ENCODE data around the gene WBP1.

Gene WBP1

GRCh38 chr2:74486141-74486540, 27.9 kb downstream of the WBP1 start:
- no peak for DNase-seq

GRCh38 chr2:74488643-74489481, 30.6 kb downstream of the WBP1 start:
- DNase-seq = no peak

GRCh38 chr2:74489906-74490305, 31.7 kb downstream of the WBP1 start:
- DNase-seq = no peak

- no peak for DNase-seq
Observed at GRCh38 chr2:74491648-74492544, 33.7 kb downstream of the WBP1 start.

DNA sequence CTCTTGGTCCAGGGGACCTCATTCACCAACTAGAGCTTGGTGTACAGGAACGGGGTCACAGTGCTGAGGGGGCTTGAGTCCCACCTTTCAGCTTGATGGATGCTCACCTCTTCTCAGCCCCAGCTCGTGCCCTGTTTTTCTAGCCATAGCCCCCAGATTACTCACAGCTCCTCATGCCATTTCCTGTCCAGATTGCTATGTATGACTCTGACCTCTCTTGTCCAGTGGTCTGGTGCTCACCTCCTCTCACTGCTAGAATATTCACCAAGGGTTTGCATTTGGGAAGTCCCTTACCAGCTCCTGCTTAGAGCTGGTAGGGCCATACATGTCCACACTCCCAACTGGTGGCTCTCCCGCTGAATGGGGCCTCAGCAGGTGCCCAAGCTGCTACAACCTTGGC, 35.3 kb downstream of the WBP1 start:
- DNase-seq = no peak

DNA sequence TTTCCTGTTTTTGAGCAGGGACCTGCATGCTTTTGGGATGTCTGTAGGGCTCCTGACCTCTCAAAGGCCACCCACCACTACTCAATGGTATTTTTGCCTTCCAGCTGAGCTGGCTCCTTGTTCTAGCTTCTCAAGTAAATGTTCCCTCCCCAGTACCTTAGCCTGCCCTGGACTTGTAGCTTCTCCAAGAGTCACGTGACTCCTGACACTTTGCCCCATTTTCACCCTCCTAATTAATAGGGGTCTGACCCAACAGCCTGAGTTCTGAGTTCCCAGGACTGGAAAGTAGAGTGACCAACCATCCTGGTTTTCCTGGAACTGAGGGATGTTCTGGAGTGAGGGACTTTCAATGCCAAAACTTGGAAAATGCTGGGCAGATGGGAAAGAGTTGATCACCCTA, 37.2 kb downstream of the WBP1 start:
- DNase-seq = no peak

- no peak for DNase-seq
Observed at GRCh38 chr2:74496997-74497776, 38.9 kb downstream of the WBP1 start.

- no peak for DNase-seq
Observed at GRCh38 chr2:74497777-74498499, 39.7 kb downstream of the WBP1 start.

- no peak for DNase-seq
Observed at GRCh38 chr2:74498500-74499266, 40.4 kb downstream of the WBP1 start.

GRCh38 chr2:74499267-74499939, 41.2 kb downstream of the WBP1 start, which contains the start of gene LBX2:
TSS of gene LBX2 (minus strand) at chr2:74499603. CDS start at chr2:74499537, 66 bp downstream.
- DNase-seq = no peak

- DNase-seq = no peak
Observed at GRCh38 chr2:74499940-74500577, 41.8 kb downstream of the WBP1 start.

- no peak for DNase-seq
Observed at GRCh38 chr2:74500578-74500946, 42.3 kb downstream of the WBP1 start.

DNA sequence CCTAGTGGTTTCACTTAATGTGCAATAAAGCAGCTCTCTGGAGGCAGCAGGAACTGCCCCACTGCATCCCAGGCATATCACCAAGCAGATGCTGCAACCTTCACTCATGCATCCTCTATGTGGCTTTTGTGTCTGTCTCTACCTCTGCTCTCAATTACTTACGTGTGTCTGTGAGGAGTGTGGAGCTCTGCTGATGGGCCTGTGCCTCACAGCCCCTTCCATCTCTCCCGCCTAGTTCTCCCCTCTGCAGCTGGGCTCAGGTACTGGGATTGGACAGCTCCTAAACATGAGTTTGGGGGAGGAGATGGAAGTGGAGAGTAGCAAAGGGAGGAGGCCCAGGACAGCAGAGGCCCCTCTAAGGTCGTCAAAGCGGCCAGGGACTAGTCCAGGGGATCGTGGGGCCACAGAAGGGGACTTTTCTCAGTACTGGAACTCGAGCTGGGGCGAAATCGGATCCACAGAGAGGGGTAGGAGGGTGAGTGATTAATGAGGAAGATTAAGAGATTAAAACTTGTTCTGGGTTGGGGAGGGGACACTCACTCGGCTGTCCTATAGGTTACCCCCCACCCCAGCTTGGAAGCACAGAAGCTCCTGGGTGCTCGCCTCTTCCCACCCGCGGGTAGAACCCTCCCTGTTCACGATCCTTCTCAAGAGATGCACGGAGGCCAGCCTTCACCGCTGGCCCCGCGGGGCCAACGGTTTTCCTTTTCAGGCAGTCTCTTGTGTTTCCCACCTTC, 43.3 kb downstream of the WBP1 start:
- no peak for DNase-seq

DNA sequence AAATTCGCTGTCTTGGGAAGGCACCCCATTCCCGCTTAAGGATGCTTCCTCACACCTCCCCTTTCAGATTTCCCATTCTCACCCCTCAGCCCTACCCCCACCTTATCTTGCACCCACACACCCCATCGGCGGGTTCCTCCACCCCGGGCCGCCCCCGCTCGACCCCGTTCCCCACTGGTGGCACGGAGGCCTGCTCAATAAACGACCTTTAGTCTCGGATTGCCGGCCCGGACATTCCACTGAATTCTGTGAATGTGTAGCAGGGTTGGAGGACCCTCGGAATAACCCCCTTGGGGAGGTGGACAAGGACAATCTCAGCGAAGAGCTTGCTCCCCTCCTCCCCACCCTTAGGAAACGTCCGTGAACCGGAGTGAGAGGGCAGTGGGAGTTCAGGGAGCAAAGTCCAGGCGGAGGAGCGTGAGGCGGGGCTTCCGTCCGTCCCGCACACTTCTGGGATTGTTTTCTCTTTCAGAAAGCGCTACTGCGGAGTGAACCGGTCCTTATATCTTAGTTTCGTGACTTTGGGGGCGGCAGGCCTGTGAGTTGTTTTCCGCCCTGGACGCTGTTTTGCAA, 44.0 kb downstream of the WBP1 start:
- no peak for DNase-seq

DNA sequence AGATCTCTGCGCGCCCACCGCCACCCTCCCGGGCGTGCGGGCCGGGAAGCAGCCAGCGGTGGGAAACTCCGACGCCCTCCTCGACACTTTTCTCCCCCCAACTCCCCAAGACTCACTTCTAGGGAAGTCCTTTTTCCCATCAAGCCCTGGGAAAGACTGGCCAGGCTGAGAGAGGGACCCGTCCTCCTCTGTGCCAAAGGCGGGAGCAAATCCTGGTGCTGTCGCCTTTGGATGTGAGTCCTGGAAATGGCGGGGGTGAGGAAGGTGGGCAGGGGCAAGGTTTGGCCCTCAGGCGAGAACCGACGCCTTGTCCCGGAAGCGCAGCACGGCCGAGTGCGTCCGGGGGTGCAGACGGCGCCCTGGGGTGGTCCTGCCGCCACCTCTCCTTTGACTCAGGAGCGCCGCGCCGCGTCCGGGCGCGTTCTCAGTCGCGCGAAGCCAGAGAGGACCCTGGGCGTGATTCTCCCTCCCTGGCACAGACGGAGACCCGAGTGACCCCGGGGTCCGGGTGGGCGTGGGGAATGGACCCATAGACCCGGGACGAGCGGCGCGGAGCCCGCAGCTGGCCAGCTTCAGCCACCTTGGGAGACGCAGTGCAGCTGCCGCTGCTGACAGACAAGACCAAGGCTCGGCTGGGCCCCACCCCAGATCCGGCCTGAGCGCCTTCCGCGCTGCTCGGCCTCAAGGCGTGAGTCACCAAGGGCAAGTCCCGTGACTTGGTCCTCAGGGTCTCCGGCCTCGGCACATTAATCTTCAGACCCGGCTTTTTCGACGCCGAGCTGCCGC, 44.7 kb downstream of the WBP1 start:
- no peak for DNase-seq

DNA sequence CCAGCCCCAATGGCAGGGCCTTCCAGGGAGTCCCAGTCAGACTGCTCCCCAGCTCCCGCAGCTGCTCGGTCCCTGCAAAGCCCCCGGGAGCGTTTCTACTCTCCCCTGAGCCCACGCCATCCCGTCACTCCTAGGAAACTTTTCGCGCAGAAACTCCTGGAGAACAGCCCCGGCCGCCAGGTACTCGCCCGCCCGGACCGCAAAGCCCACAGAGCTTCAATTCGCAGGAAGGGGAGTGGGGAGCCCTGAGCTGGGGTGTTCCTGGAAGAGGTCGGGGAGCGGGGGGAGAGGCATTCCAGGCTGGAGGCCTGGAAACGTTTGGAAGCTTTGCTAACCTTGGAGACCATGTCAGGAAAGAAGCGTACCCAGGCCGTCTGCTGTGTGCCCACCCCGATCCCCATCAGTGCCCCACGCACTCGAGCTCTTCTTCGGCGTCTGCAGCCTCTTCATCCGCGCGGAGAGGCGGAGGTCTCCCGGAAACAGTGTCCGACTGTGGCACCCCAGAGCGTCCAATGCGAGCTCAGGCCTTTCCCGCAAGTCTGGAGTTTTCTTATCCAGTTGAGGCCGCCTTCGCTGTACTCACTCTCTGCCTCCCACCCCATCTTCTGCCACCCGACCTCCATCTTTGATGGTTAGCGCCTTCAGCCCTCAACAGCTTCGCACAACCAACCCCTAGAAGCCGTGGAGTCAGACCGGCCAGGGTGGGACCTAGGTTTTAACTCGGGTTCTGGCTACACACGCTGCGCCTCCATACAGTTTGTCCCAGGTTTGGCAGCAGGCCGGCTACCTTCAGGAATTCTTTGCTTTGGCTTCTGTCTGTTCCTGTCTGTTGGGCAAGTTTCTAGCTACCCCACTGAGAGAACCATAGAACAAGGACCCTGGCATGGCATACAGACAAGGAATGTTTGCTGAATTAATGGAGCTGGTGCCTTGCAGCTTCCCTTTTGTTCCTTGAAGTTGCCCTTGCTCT, 45.6 kb downstream of the WBP1 start:
- DNase-seq = no peak

DNA sequence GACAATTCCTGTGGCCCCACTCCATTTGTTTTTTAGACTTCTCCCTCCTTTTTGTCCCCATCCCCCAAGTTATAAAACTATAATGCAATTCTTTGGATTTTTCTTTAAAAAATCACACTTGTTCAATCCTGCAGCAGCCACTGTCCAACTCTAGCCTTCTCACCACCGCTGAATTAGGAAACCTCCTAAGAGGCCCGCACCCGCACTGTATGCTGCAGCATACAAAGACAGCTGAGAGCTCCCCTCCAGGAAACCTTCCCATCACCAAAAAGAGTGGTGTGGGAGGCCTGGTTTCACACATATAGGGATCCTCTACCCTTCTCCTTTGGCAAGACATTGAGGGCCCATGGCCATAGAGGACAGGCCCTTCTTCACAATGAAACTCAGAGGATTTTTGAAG, 46.4 kb downstream of the WBP1 start:
- DNase-seq = no peak

Measured in OCI-M1 (cell line).